Panc1 (cell line): Measurements from ENCODE around the gene CCDC174.

ENCODE experiments used
- POLR2AphosphoS5 ChIP-seq: IDR thresholded peaks from 2 replicates; pipeline ENCODE4 v1.6.1; 2012; ENCODE audit warnings: mild to moderate bottlenecking, low read depth, low read length, moderate library complexity
- SIN3A ChIP-seq: IDR thresholded peaks from 2 replicates; pipeline ENCODE4 v1.6.1; 2012; ENCODE audit warnings: low read depth, mild to moderate bottlenecking, low read length, moderate library complexity, borderline replicate concordance; ENCODE audit not compliant: insufficient read depth
- TCF7L2 ChIP-seq: IDR thresholded peaks from 2 replicates; pipeline ENCODE4 v1.6.1; 2011; ENCODE audit warnings: mild to moderate bottlenecking, low read depth, low read length, inconsistent platforms
- TF ChIP-seq, protein P1 (sequence below): fragments of 450-650 bp; IDR thresholded peaks from 2 replicates; pipeline ENCODE4 v1.5.1; 2017; ENCODE audit warnings: mild to moderate bottlenecking

DNA sequence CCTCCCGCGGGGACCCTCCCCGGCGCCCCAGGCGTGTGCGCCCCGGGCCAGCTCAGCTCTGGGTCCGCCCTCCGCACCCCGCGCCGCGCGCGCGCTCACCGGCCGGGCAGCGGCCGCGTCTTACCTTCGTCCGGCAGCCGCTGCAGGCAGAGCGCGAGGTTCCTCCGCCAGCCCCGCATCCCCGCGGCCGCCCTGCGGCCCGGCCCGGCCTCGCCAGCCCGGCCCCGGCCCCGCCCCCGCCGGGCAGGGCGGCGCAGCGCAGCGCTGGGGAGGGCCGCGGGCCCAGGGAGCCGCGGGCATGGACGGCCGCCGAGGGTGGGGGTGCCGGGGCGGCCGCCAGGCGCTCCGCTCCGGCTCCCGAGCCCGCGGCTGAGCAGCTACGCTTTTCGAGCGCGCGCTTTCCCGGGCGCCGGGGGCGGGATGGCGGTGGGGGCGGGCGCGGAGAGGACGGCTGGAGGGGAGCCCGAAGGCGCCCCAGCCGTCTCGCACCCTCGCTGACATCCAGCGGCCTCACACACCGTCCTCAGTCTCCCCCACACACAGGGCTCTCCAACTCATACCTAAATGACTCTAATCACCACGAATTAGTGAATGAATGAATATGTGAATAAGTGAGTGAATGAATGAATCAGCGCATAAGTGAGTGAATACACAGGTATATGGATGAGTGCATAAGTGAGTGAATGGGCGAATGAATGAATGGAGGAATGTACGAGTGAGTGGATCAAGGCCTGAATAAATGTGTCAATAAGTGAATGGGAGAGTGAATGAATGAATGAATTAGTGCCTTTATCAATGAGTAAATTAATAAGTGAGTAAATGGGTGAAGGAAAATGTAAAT is 48.5 kb upstream of the CCDC174 start:
- TF ChIP-seq, protein P1, sequence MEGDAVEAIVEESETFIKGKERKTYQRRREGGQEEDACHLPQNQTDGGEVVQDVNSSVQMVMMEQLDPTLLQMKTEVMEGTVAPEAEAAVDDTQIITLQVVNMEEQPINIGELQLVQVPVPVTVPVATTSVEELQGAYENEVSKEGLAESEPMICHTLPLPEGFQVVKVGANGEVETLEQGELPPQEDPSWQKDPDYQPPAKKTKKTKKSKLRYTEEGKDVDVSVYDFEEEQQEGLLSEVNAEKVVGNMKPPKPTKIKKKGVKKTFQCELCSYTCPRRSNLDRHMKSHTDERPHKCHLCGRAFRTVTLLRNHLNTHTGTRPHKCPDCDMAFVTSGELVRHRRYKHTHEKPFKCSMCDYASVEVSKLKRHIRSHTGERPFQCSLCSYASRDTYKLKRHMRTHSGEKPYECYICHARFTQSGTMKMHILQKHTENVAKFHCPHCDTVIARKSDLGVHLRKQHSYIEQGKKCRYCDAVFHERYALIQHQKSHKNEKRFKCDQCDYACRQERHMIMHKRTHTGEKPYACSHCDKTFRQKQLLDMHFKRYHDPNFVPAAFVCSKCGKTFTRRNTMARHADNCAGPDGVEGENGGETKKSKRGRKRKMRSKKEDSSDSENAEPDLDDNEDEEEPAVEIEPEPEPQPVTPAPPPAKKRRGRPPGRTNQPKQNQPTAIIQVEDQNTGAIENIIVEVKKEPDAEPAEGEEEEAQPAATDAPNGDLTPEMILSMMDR, result no peak
- no peak for TF ChIP-seq POLR2AphosphoS5
- TF ChIP-seq TCF7L2, result no peak
- no peak for TF ChIP-seq SIN3A
